ENCODE data around the gene DHX32. TPM values are rescaled to one million over a fixed set of nuclear protein-coding genes. Genes with fewer than 3 reads are reported as not detected.

The DHX32 gene
- total RNA-seq, 1 experiment from 2014 or later, result 32.2 TPM

DNA sequence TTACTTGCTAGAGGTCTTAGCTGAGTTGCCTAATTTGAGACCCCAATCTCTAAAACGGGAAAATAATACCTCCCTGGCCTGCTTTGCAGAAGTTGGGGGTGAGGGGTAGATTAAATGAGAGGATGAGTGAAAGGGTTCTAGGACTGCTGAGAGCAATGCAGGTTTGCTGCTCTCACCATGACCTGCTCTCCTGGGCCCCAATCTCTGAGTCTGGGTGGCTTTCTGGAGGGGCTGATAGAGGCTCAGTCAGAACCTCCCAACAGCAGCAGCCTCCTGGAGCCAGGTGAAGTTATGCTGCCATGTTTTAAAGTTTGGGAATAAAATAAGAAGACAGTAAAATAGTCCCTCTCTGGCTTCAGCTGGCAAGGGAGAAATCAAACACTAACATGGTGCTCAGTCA, 65.3 kb downstream of the DHX32 start:
- no peaks in the 10 kb centered on the region for H3K27me3 Mint-ChIP-seq (ENCODE audit: unreplicated experiment)
- H3K4me3 Mint-ChIP-seq (ENCODE audit: low read depth, unreplicated experiment), result no peak overlapping the region
- BruUV-seq (replicated peaks), result no TSS peak
- intact Hi-C loops (cut with micrococcal nuclease; ENCODE audit: unreplicated experiment), result no loop called here
- TF ChIP-seq, protein P1, sequence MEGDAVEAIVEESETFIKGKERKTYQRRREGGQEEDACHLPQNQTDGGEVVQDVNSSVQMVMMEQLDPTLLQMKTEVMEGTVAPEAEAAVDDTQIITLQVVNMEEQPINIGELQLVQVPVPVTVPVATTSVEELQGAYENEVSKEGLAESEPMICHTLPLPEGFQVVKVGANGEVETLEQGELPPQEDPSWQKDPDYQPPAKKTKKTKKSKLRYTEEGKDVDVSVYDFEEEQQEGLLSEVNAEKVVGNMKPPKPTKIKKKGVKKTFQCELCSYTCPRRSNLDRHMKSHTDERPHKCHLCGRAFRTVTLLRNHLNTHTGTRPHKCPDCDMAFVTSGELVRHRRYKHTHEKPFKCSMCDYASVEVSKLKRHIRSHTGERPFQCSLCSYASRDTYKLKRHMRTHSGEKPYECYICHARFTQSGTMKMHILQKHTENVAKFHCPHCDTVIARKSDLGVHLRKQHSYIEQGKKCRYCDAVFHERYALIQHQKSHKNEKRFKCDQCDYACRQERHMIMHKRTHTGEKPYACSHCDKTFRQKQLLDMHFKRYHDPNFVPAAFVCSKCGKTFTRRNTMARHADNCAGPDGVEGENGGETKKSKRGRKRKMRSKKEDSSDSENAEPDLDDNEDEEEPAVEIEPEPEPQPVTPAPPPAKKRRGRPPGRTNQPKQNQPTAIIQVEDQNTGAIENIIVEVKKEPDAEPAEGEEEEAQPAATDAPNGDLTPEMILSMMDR (IDR thresholded peaks at IDR 0.05; ENCODE audit: unreplicated experiment), result no peak
- peaks cover 1% of the 10 kb centered on the region for H3K9me3 Mint-ChIP-seq (ENCODE audit: low read depth, unreplicated experiment)
- DNase-seq, result no peak
- H3K36me3 Mint-ChIP-seq (ENCODE audit: insufficient read depth, unreplicated experiment), result no peaks in the 10 kb centered on the region
- no peaks in the 10 kb centered on the region for H3K4me1 Mint-ChIP-seq (ENCODE audit: low read depth, unreplicated experiment)
- CTCF ChIA-PET, result no interaction called here
- no peak overlapping the region for H3K27ac Mint-ChIP-seq (ENCODE audit: unreplicated experiment)

DNA sequence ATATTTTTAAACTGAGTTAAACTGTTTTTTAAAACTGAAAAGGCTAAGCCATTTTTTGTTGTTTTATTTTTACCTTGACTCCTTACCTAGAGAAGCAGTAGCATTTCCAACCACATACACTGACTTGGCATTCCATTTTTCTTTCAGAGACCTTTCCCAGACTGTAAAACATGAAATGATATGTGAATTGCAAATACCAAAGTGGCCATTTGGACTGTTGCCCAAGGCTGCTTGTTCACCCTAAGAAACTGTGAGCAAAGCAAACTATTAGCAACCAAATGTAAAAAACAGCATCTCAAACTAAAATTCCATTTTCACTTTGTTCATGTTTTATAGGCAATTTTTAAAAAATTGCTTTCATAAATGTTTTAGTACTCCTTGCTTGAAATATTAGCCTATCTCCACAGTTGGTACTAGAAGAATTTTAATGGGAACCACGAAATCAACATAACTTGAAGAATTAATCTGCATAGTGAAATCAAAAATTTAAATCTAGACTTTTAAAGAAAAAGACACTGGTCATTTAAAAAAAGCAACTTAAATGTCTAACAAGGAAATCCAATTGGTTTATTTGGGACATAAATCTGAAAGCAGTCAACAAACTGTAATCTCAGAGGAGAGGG, 68.9 kb downstream of the DHX32 start:
- Mint-ChIP-seq H3K4me3 (ENCODE audit: low read depth, unreplicated experiment) (no peak overlapping the region), H3K4me1 (ENCODE audit: low read depth, unreplicated experiment) (no peaks in the 10 kb centered on the region), H3K36me3 (ENCODE audit: insufficient read depth, unreplicated experiment) (peaks cover 5% of the 10 kb centered on the region), H3K27me3 (ENCODE audit: unreplicated experiment) (no peaks in the 10 kb centered on the region), H3K27ac (ENCODE audit: unreplicated experiment) (no peak overlapping the region), H3K9me3 (ENCODE audit: low read depth, unreplicated experiment) (peaks cover 2% of the 10 kb centered on the region)
- CTCF ChIA-PET, result no interaction called here
- intact Hi-C loops (cut with micrococcal nuclease; ENCODE audit: unreplicated experiment), result no loop called here
- TF ChIP-seq, protein P1 (IDR thresholded peaks at IDR 0.05; ENCODE audit: unreplicated experiment), result no peak
- no TSS peak for BruUV-seq (replicated peaks)
- no peak for DNase-seq

DNA sequence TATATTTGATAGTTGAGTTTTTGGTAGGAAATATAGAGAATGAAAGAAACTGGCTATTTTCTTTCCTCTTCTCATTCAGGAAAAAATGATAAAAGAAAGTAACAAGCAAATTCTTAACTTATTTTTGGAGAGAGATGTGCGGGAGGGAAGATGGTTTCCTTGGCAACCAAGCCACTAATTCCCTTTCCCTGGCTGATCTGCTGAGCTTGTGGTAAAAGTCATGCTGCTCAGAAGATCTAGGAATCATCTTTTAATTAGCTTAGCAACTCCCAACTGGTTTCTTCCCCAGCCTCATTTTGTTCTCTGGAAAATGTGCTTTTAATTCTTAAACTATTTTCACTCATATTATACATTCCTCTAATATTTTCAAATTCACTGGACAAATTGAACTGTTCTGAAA, 69.8 kb downstream of the DHX32 start:
- DNase-seq, result no peak
- TF ChIP-seq, protein P1 (IDR thresholded peaks at IDR 0.05; ENCODE audit: unreplicated experiment), result no peak
- no peak overlapping the region for H3K4me3 Mint-ChIP-seq (ENCODE audit: low read depth, unreplicated experiment)
- peaks cover 5% of the 10 kb centered on the region for H3K36me3 Mint-ChIP-seq (ENCODE audit: insufficient read depth, unreplicated experiment)
- BruUV-seq (replicated peaks), result no TSS peak
- H3K27ac Mint-ChIP-seq (ENCODE audit: unreplicated experiment), result no peak overlapping the region
- H3K4me1 Mint-ChIP-seq (ENCODE audit: low read depth, unreplicated experiment), result no peaks in the 10 kb centered on the region
- peaks cover 2% of the 10 kb centered on the region for H3K9me3 Mint-ChIP-seq (ENCODE audit: low read depth, unreplicated experiment)
- intact Hi-C loops (cut with micrococcal nuclease; ENCODE audit: unreplicated experiment), result no loop called here
- CTCF ChIA-PET, result no interaction called here
- H3K27me3 Mint-ChIP-seq (ENCODE audit: unreplicated experiment), result no peaks in the 10 kb centered on the region

DNA sequence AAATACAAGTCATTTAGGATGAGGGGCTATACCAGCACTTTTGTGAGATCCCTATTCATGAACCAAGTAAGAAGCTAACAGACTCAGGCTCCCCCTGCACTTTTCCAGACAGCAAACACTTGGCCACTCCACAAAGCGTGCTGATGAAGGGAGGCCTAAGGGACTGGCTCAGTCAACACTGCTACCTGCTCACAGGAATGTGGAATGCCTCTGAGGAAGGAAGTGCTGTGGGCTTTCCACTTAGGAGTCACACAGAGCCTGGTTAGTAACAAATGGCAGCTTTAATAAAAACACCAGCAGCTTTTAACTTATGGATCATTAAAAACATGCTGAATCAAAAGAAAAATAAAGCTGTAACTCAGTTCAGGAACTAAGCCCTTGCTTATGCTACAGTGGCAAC, 73.0 kb downstream of the DHX32 start:
- CTCF ChIA-PET, result no interaction called here
- intact Hi-C loops (cut with micrococcal nuclease; ENCODE audit: unreplicated experiment), result no loop called here

More for the DNA sequence above, 73.0 kb downstream of the DHX32 start:
- H3K4me3 Mint-ChIP-seq (ENCODE audit: low read depth, unreplicated experiment), result no peak overlapping the region
- H3K4me1 Mint-ChIP-seq (ENCODE audit: low read depth, unreplicated experiment), result no peaks in the 10 kb centered on the region
- no peak for DNase-seq
- H3K9me3 Mint-ChIP-seq (ENCODE audit: low read depth, unreplicated experiment), result peaks cover 2% of the 10 kb centered on the region
- BruUV-seq (replicated peaks), result no TSS peak
- TF ChIP-seq, protein P1 (IDR thresholded peaks at IDR 0.05; ENCODE audit: unreplicated experiment), result no peak
- H3K27ac Mint-ChIP-seq (ENCODE audit: unreplicated experiment), result no peak overlapping the region
- H3K36me3 Mint-ChIP-seq (ENCODE audit: insufficient read depth, unreplicated experiment), result peaks cover 8% of the 10 kb centered on the region
- no peaks in the 10 kb centered on the region for H3K27me3 Mint-ChIP-seq (ENCODE audit: unreplicated experiment)
